ENCODE results near the gene SPATA24.
"Not testable (repeated sequence)": the region's sequence is repeated elsewhere in the genome, so short reads cannot be mapped to it uniquely, and the experiment has no call there.

Gene SPATA24

GRCh38 chr5:139403787-139404483 is at the start of gene SPATA24:
Gene SPATA24, minus strand, starts transcription at chr5:139404089. Its CDS starts 29 bp downstream, at chr5:139404060.
- DNase-seq = peak; percentile 94 to 98

GRCh38 chr5:139451878-139452660 is 48.2 kb upstream of the SPATA24 start:
- DNase-seq = no peak

- no peak for DNase-seq
These were observed 47.3 kb upstream of the SPATA24 start for GRCh38 chr5:139451176-139451575.

- no peak for DNase-seq
These were observed 43.3 kb upstream of the SPATA24 start for GRCh38 chr5:139446956-139447779.

- DNase-seq = no peak
These were observed 41.7 kb upstream of the SPATA24 start for GRCh38 chr5:139445325-139446170.

GRCh38 chr5:139443831-139444453 is 40.1 kb upstream of the SPATA24 start:
- no peak for DNase-seq

GRCh38 chr5:139440416-139440815 is 36.5 kb upstream of the SPATA24 start:
- DNase-seq = not testable (repeated sequence)

- DNase-seq = peak; percentile 92 to 93
These were observed 35.4 kb upstream of the SPATA24 start, which contains the start of gene DNAJC18 for GRCh38 chr5:139439013-139439903. Gene DNAJC18, minus strand, starts transcription at chr5:139439525. Its CDS starts 80 bp downstream, at chr5:139439445.

GRCh38 chr5:139438707-139439012 is 34.8 kb upstream of the SPATA24 start:
- DNase-seq = no peak

- DNase-seq = no peak
These were observed 31.8 kb upstream of the SPATA24 start for GRCh38 chr5:139435676-139436075.

GRCh38 chr5:139431706-139432105 is 27.8 kb upstream of the SPATA24 start:
- DNase-seq = no peak

- DNase-seq = no peak
These were observed 26.1 kb upstream of the SPATA24 start for GRCh38 chr5:139430015-139430414.

- DNase-seq = no peak
These were observed 22.5 kb upstream of the SPATA24 start for GRCh38 chr5:139426203-139426885.

GRCh38 chr5:139425497-139425896 is 21.6 kb upstream of the SPATA24 start:
- no peak for DNase-seq

- DNase-seq = peak; percentile 18 to 74
These were observed 18.5 kb upstream of the SPATA24 start for GRCh38 chr5:139422307-139422893.

- DNase-seq = no peak
These were observed 15.6 kb upstream of the SPATA24 start for GRCh38 chr5:139419226-139420192.

GRCh38 chr5:139418793-139419192 is 14.9 kb upstream of the SPATA24 start:
- no peak for DNase-seq

GRCh38 chr5:139417214-139417613 is 13.3 kb upstream of the SPATA24 start:
- DNase-seq = peak in 1 of 2 donors; percentile 27

Data from hippocampal formation (tissue), 2 donors.